PFSK-1 (cell line): ENCODE results near the gene ENTPD8.

Experiments used
- FOXP2 ChIP-seq: optimal IDR thresholded peaks from 2 replicates; pipeline ENCODE3; 2011; ENCODE audit warnings: borderline replicate concordance, control low read depth, inconsistent platforms; ENCODE audit not compliant: insufficient read depth; ENCODE audit errors: extremely low read length, extremely low read depth
- POLR2AphosphoS5 ChIP-seq: IDR thresholded peaks from 2 replicates; pipeline ENCODE4 v1.6.1; 2012; ENCODE audit warnings: low read depth, mild to moderate bottlenecking, control low read depth, low read length, moderate library complexity
- SIN3A ChIP-seq: IDR thresholded peaks from 2 replicates; pipeline ENCODE4 v1.6.1; 2012; ENCODE audit warnings: mild to moderate bottlenecking, low read length, moderate library complexity, borderline replicate concordance; ENCODE audit not compliant: insufficient read depth
- TAF1 ChIP-seq: IDR thresholded peaks from 2 replicates; pipeline ENCODE4 v1.6.1; 2012; ENCODE audit warnings: low read length, control low read depth, borderline replicate concordance; ENCODE audit not compliant: insufficient read depth
- TF ChIP-seq, protein P1 (sequence below), 2 experiments: IDR thresholded peaks; 2 replicates each; pipeline versions ENCODE4 v1.6.1 to v1.8.0; 2011 to 2012; ENCODE audit warnings: low read depth in 2 of 2, low read length in 2 of 2, control low read depth in 1 of 2, inconsistent platforms in 1 of 2, mild to moderate bottlenecking in 1 of 2, moderate library complexity in 1 of 2; ENCODE audit not compliant: insufficient read depth in 1 of 2

ENTPD8 gene

DNA sequence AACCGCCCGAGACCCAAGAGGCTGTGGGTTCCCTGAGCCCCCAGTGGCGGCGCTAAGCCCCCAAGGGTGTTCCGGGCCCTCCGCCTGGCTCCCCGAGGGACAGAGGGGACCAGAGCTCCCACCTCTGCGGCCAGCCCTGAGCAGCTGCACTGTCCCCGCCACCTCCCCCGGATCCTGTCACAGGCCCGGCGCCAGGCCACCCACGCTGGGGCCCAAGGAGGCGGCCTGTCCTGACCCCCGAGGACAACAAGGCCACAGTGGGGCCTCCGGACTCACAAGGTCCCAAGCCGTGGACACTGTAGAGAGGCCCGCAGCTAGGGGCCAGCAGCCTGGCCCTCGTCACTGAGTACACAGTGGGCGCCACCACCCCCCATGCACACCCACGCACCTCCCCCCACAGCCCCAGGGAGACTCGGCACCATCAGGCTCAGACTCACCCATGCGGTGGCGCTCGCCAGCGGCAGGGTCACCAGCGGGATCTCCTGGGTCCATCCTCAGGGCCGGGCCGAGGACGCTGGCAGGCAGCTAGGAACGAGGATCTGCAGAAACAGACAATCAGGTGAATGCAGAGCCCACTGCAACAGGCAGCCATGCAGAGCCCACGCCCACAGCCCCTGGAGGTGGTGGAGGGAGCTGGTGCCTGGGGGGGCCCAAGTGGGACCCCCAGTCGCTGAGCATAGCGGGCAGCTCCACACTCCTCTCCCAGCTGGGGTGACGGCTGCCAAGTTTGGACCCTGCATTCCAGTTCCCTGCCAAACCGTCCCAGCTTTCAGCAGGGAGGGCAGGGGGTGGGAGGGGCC is 46.1 kb downstream of the ENTPD8 start:
- TF ChIP-seq, protein P1, sequence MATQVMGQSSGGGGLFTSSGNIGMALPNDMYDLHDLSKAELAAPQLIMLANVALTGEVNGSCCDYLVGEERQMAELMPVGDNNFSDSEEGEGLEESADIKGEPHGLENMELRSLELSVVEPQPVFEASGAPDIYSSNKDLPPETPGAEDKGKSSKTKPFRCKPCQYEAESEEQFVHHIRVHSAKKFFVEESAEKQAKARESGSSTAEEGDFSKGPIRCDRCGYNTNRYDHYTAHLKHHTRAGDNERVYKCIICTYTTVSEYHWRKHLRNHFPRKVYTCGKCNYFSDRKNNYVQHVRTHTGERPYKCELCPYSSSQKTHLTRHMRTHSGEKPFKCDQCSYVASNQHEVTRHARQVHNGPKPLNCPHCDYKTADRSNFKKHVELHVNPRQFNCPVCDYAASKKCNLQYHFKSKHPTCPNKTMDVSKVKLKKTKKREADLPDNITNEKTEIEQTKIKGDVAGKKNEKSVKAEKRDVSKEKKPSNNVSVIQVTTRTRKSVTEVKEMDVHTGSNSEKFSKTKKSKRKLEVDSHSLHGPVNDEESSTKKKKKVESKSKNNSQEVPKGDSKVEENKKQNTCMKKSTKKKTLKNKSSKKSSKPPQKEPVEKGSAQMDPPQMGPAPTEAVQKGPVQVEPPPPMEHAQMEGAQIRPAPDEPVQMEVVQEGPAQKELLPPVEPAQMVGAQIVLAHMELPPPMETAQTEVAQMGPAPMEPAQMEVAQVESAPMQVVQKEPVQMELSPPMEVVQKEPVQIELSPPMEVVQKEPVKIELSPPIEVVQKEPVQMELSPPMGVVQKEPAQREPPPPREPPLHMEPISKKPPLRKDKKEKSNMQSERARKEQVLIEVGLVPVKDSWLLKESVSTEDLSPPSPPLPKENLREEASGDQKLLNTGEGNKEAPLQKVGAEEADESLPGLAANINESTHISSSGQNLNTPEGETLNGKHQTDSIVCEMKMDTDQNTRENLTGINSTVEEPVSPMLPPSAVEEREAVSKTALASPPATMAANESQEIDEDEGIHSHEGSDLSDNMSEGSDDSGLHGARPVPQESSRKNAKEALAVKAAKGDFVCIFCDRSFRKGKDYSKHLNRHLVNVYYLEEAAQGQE (IDR thresholded peaks at IDR 0.05; ENCODE audit: insufficient read depth in 1 of 2, low read depth in 2 of 2, low read length in 2 of 2): no peak
- TF ChIP-seq SIN3A (no peak), FOXP2 (no peak), POLR2AphosphoS5 (no peak), TAF1 (no peak)

DNA sequence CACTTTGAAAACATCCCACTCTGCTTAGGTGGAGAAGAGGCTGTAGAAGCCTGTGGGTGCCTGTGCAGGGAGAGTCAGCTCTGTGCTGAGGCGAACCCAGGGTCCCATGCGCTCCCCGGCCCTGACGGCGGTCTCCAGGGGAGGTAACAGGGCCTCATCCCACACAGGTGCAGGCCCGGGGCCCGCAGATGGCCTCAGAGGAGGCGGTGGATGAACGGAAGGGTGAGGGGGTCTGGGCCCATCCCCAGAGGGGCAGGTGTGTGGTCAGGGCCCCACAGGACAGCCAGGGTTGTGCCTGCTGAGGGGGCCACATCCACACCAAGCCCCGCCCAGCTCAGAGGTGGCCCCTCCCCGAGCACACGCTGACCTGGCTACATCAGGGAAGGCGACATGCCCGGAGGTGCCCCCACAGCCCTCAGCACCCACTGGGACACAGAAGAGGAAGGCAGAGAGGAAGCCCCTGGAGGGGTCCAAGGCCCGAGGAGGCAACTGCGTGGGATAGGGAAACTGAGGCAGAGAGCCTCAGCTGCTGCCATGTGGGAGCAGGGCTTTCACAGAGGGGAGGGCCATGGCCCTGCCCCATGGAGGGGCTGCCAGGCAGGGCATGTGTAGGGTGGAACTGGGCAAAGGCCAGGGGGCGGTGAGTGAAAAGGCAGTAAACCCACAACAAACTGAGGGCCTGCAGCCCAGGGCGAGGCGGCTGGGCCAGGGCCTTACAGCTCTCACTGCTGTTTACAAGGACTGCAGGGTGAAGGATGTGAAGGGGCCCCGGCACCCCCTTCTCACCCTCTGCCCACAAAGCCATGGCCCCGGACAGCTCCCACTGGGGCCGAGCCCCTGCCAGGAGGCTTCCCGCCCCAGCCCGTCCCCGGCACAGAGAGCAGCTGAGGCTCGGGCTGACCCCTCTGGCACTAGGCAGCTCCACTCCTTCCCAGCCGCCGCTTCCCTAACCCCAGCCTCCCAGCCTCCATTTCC is 47.7 kb downstream of the ENTPD8 start:
- TF ChIP-seq FOXP2 (no peak), POLR2AphosphoS5 (no peak), TAF1 (no peak), SIN3A (no peak)
- TF ChIP-seq, protein P1 (IDR thresholded peaks at IDR 0.05; ENCODE audit: insufficient read depth in 1 of 2, low read depth in 2 of 2, low read length in 2 of 2): no peak

DNA sequence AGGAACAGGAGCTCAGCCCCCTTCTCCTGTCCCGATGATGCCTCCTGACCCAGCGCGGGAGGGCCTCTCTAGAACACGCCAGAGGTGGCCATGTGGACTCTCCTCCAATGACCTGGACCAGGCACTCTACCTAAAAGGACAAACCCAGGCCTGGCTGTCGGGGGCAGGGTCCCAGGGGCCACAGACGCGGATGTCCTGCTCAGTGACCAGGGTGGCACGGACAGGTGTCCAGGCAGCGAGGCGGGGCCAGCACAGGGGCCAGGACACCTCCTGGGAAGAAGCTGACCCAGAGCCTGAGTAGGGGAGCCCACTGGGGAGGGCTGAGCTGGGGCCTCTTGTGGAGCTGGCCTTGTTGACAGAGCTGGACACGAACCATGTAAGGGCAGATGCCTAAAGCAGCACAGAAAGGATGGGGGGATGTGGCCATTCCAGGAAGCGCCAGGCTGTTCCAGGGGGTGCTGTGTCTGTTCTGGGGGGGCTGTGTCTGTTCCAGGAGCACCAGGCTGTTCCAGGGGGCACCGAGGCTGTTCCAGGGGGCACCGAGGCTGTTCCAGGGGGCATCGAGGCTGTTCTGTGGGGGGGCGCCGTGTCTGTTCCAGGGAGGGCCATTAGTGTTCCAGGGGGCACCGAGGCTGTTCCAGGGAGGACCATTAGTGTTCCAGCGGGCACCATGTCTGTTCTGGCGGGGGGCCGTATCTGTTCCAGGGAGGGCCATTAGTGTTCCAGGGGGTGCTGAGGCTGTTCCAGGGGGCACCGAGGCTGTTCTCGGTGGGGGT is 48.7 kb downstream of the ENTPD8 start:
- no peak for TF ChIP-seq POLR2AphosphoS5
- no peak for TF ChIP-seq TAF1
- TF ChIP-seq FOXP2: no peak
- TF ChIP-seq, protein P1 (IDR thresholded peaks at IDR 0.05; ENCODE audit: insufficient read depth in 1 of 2, low read depth in 2 of 2, low read length in 2 of 2): no peak
- TF ChIP-seq SIN3A: no peak

DNA sequence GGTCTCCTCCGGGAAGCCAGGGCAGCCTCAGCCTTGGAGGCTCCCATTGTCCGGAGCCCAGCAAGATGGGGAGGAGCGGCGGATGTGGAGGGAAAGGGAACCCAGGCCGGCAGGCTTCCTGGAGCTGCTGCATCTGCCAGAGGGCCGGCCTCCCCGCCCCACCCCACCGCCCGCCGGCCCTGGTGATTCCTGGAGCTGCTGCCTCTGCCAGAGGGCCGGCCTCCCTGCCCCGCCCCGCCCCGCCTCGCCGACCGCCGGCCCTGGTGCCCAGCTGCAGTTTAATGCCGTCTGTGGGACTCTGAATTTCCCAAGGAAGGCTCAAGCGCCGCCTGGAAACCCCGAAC is 49.8 kb downstream of the ENTPD8 start:
- TF ChIP-seq, protein P1 (IDR thresholded peaks at IDR 0.05; ENCODE audit: insufficient read depth in 1 of 2, low read depth in 2 of 2, low read length in 2 of 2): no peak
- no peak for TF ChIP-seq SIN3A
- TF ChIP-seq FOXP2: no peak
- no peak for TF ChIP-seq TAF1
- TF ChIP-seq POLR2AphosphoS5: no peak
